HG03064 (cell line): ENCODE data around the gene NID1.

Experiments used
- ATAC-seq: cut with Tn5 transposase; IDR thresholded peaks from one replicate; pipeline ENCODE4 v1.9.1; 2021; ENCODE audit warnings: low read depth; ENCODE audit not compliant: unreplicated experiment

NID1 gene

GRCh38 chr1:236002572-236002971, 62.3 kb downstream of the NID1 start:
- ATAC-seq: no peak

GRCh38 chr1:236002025-236002390, 62.9 kb downstream of the NID1 start:
- no peak for ATAC-seq

GRCh38 chr1:236000781-236001180, 64.1 kb downstream of the NID1 start:
- ATAC-seq: no peak

GRCh38 chr1:235999259-235999925, 65.5 kb downstream of the NID1 start:
- ATAC-seq: peak; percentile 75

GRCh38 chr1:235998812-235999211, 66.1 kb downstream of the NID1 start:
- peak; percentile 33 for ATAC-seq

- no peak for ATAC-seq
Observed at GRCh38 chr1:235997931-235998330, 67.0 kb downstream of the NID1 start.

GRCh38 chr1:235997049-235997448, 67.8 kb downstream of the NID1 start:
- ATAC-seq: no peak

- ATAC-seq: no peak
Observed at GRCh38 chr1:235996048-235996785, 68.7 kb downstream of the NID1 start.

- ATAC-seq: no peak
Observed at GRCh38 chr1:235995511-235995910, 69.4 kb downstream of the NID1 start.

GRCh38 chr1:235993652-235994051, 71.2 kb downstream of the NID1 start:
- ATAC-seq: no peak

- ATAC-seq: no peak
Observed at GRCh38 chr1:235992868-235993267, 72.0 kb downstream of the NID1 start.

- ATAC-seq: no peak
Observed at GRCh38 chr1:235992346-235992745, 72.5 kb downstream of the NID1 start.

- no peak for ATAC-seq
Observed at GRCh38 chr1:235990330-235990795, 74.5 kb downstream of the NID1 start.

- ATAC-seq: no peak
Observed at GRCh38 chr1:235989105-235989504, 75.8 kb downstream of the NID1 start.

- no peak for ATAC-seq
Observed at GRCh38 chr1:235986869-235987268, 78.0 kb downstream of the NID1 start.

GRCh38 chr1:235984041-235984825, 80.7 kb downstream of the NID1 start:
- ATAC-seq: no peak

- ATAC-seq: no peak
Observed at GRCh38 chr1:235980976-235981375, 83.9 kb downstream of the NID1 start.

- no peak for ATAC-seq
Observed at GRCh38 chr1:235979716-235980333, 85.1 kb downstream of the NID1 start.

GRCh38 chr1:235979176-235979575, 85.7 kb downstream of the NID1 start:
- ATAC-seq: no peak

GRCh38 chr1:235976490-235976889, 88.4 kb downstream of the NID1 start:
- ATAC-seq: no peak

- no peak for ATAC-seq
Observed at GRCh38 chr1:235974616-235975015, 90.3 kb downstream of the NID1 start.
